Right ventricle myocardium superior (tissue), 1 donor: ENCODE data around the gene PACS1. TPM values are rescaled to one million over a fixed set of nuclear protein-coding genes. Genes with fewer than 3 reads are reported as not detected.
"Not testable (repeated sequence)": the region's sequence is repeated elsewhere in the genome, so short reads cannot be mapped to it uniquely, and the experiment has no call there.

ENCODE experiments used
- ATAC-seq: fragments of 200-7000 bp; cut with Tn5 transposase; one replicate; pipeline ENCODE4 v1.9.1; 2020; ENCODE audit warnings: mild to moderate bottlenecking; ENCODE audit not compliant: poor library complexity
- DNase-seq: peaks from one replicate; pipeline ENCODE4 v3.0.0-alpha.2; 2020
- intact Hi-C: fragments of 100-400 bp; cut with DNase I; formaldehyde crosslinking; loops from one replicate; pipeline ENCODE4 v1.11.2; 2022
- total RNA-seq: library from RNA; stranded (reverse); fragmentation: NEBNext Ultra II Directional; extraction: Animal tissue kit (Norgen Biotek cat#: 25700); gene quantifications from one replicate; pipeline ENCODE4 v1.2.1, GENCODE V29; 2021
- donor health status: DM: no; HTN: yes; CAD: no; lungs with severe emphysema.

PACS1 gene
- total RNA-seq, 1 donor from 2014 or later = 46.5 TPM

- DNase-seq (no peak), ATAC-seq (no peak)
- intact Hi-C loops = no loop called here
Observed at GRCh38 chr11:66090288-66090687, 20.2 kb downstream of the PACS1 start.

DNA sequence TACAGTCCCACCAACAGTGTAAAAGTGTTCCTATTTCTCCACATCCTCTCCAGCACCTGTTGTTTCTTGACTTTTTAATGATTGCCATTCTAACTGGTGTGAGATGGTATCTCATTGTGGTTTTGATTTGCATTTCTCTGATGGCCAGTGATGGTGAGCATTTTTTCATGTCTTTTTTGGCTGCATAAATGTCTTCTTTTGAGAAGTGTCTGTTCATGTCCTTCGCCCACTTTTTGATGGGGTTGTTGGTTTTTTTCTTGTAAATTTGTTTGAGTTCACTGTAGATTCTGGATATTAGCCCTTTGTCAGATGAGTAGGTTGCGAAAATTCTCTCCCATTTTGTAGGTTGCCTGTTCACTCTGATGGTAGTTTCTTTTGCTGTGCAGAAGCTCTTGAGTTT, 22.1 kb downstream of the PACS1 start:
- intact Hi-C loops, ATAC-seq, DNase-seq: not testable (repeated sequence)

DNA sequence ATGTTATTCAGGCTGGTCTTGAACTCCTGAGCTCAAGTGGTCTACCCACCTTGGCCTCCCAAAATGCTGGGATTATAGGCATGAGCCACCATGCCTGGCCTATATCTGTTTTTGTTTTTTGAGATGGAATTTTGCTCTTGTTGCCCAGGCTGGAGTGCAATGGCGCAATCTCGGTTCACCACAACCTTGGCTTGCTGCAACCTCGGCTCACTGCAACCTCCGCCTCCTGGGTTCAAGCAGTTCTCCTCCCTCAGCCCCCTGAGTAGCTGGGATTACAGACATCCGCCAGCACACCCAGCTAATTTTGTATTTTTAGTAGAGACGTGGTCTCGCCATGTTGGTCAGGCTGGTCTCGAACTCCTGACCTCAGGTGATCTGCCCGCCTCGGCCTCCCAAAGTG, 29.7 kb downstream of the PACS1 start:
- ATAC-seq, DNase-seq, intact Hi-C loops: not testable (repeated sequence)

GRCh38 chr11:66100272-66101065, 30.4 kb downstream of the PACS1 start:
- DNase-seq (peak; percentile 87), ATAC-seq (peak; percentile 95)
- intact Hi-C loops = no loop called here

DNA sequence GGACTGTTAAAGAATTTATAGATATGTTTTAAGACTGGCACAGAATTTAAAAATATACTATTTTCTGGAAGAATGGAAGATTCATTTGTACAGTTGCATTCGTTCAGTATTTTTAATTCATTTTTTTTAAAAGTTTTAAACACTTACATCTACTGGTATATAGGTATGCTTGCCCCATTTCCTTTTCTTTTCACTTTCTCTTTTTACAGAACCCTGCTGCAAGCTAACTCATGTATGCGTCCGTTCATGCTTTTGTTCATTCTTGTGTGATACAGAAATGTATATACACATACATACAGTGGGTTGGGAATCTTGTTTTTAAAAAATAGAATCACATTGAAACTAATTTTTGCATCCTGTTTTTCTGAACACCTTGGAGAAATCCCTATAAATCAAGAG, 31.0 kb downstream of the PACS1 start:
- ATAC-seq (no peak), DNase-seq (no peak)
- intact Hi-C loops = no loop called here

DNA sequence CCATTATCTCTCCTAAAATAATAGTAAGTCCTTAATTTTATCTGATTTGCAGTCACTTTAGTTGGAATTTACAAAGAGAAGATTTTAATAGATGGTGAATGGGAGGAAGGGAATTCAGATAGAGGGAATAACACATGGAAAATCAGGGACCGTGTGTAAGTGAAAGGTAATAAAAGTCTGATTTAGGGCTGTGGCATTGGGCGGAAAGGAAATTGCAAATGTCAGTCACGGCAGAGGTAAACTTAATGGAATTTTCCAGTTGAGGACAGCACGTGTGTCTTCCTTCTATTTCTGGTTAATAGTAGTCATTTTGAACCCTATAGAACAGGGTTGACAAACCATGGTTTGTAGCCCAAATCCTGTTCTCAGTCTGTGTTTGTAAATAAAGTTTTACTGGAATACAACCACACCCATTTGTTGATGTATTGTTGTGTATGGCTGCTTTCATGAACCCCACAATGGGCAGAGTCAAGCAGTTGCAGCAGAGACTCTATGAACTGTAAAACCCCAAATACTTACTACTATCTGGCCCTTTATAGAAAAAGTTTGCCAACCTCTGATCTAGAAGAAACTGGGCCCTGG, 34.1 kb downstream of the PACS1 start:
- intact Hi-C loops = no loop called here
- ATAC-seq = no peak
- no peak for DNase-seq

- ATAC-seq = no peak
Observed at GRCh38 chr11:66106786-66107599, 36.9 kb downstream of the PACS1 start.

DNA sequence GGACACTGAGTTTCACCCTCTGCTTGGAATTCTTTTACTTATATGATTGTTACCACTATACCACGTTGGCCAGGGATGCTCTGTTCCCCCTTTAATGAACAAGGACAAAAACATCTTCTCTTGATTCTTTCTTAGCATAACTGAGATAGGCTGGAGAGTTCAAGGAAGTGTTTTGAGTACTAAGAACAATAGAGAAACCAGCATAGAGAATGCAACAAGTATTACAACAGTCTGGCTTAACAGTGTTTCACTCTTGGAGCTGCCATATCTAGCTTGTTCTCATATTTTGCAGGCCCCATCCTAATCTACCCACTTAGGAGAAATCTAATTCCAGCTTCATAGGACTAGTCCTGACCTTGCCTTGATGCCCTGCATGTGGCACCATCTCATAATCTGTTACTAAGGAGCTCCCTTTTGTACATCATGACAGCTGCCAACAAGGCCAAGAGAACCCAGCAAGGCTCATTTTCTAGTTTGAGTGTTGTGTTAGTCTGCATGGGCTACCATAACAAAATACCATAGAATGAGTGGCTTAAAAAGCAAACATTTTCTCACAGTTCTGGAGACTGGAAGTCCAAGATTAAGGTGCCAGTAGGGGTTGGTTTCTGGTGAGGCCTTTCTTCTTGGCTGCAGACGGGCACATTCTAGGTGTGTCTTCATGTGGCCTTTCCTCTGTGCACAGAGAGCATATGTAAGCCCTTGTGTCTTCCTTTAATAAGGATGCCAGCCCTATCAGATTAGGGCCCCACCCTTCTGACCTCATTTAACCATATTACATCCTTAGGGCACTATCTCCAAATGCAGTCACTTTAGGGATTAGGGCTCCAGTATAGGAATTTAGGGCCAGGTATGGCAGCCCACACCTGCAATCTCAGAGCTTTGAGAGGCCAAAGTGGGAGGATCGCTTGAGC, 37.8 kb downstream of the PACS1 start:
- DNase-seq = no peak
- no peak for ATAC-seq
- intact Hi-C loops = no loop called here

More at GRCh38 chr11:66106786-66107599, 36.9 kb downstream of the PACS1 start:
- intact Hi-C loops = no loop called here
- no peak for DNase-seq

DNA sequence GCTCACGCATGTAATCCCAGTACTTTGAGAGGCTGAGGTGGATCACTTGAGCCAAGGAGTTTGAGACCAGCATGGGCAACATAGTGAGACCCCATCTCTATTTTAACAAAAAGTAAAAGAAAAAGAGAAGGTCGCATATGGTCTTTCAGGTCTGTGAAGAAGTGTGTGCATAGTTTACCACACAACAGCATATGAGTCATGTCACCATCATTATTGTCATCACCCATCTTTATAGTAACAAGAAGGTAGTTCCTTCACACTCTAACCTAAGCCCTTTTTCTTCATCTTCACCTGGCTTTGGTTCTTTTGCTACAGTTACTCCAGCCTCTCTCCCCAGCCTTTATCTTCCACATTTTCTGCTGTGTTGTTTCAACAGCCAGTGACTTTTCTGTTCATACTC, 39.2 kb downstream of the PACS1 start:
- intact Hi-C loops = no loop called here
- no peak for ATAC-seq
- no peak for DNase-seq

DNA sequence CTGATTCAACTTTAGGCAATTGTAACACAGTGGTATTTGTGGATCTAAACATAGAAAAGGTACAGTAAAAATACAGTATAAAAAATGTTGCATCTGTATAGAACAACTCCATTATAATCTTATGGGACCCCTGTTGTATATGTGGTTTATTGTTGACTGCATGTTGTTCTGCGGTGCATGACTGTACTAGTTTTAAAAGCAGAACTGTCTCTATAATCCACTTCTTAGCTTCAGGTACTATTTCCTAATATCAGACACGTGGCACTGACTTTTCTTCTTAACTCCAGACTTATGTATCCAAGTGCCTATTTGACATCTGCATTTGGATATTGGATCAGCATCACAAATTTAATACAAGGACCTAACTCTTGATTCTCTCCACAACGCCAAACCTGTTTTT, 41.1 kb downstream of the PACS1 start:
- DNase-seq = no peak
- intact Hi-C loops = no loop called here
- ATAC-seq = no peak

GRCh38 chr11:66112041-66112491, 42.0 kb downstream of the PACS1 start:
- intact Hi-C loops = no loop called here
- peak; percentile 26 for ATAC-seq
- DNase-seq = no peak

DNA sequence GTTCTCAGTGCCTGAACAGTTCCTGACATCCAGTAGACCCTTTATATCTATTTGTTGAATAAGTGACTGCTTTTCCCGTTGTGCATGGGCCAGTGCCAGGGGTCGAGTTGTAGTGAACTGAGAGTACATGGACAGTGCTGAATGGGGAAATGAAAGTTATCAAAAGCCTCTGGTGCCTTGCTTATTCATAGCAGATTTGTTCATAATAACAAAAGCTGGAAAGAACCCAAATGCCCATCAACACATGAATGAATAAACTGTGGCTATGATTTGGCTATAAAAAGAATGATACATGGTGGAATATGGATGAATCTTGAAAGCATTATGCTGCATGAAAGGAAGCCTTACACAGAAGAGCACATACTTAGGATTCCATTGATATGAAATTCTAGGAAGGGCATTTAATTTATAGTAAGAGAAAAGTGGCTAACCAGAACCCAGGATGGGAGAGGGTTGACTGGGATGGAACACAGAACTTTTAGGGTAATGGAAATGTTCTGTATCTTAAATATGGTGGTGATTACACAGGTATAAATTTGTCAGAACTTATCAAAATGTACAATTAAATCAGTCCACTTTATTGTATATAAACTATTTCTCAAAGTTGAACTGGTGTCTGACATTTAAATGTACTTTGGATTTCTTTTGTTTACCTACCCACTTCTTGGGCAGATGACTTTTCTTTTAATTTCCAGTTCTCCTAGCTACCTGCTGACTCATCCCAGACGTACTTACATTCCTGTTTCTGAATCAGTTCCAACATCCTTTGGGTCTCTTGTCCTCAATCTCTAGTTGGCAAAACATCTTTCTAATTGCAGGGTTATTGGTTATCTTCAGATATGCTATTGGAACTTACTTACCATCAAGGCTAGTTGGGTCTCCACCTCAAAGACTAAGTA, 42.8 kb downstream of the PACS1 start:
- ATAC-seq (peak; percentile 58), DNase-seq (peak; percentile 63)
- intact Hi-C loops = no loop called here

DNA sequence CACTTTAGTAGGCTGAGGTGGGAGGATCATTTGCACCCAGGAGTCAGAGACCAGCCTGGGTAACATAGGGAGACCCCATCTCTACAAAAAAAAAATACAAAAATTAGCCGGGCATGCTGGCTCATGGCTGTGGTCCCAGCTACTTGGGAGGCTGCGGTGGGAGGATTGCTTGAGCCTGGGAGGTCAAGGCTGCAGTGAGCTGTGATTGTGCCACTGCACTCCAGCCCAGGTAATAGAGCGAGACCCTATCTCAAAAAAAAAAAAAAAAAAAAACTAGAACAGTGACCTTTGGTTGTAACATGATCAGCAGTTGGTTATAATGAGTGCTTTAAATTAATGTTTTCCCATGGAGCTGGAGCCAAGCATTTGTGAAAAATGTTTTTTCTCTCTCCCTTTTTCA, 44.9 kb downstream of the PACS1 start:
- intact Hi-C loops, DNase-seq, ATAC-seq: not testable (repeated sequence)

DNA sequence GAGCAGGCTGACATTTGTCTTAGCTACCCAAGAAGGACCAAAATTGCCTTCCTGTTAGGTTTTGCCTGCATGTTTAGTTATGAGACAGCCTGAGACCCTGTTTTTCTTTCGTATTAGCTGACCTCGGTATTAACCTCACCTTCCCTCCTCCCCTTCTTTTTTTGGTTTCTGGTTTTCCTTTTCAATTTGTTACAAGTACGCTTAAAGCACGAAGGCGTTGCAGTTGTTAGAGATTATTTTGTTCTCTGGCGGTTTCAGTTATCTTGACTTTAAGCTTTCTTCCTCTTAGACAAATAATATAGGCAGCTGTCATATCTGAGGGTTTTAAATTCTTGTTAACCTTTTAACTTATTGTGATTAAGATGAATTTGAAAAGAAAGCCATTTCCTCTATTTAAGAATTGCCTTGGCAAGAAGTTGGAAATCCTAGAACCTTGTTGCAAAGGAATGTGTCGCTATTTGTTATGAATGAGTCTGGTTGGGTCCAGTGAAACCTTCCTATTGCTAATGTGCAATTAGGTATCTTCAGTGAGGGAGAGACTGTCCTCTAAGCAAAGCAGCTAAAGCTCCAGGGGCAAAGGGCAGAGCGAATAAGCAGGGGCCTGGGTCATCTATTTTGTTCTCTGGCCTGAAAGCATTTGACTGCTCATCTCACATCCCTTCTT, 45.7 kb downstream of the PACS1 start:
- no peak for ATAC-seq
- intact Hi-C loops = no loop called here

GRCh38 chr11:66116576-66117361, 46.7 kb downstream of the PACS1 start:
- ATAC-seq = no peak
- no peak for DNase-seq
- intact Hi-C loops = no loop called here

More for the DNA sequence above, 45.7 kb downstream of the PACS1 start:
- no peak for DNase-seq

DNA sequence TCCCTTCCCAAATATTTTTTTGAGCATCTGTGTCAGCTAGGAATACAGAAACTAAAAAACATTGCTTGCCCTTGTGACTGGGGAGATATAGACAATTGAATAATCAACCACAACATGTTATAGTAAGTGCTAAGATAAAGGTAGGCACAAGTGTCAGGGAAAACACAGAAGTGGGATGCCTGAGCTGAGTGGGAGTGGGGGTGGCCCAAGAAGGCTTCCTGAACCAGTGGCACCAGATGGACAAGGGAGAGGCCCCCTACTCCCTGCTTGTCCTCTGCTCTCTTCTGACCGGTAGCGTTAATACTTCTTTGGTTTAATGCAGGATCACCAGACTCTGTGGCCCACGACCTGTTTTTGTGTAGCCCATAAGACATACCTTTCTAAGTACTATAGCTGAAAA, 48.8 kb downstream of the PACS1 start:
- intact Hi-C loops = no loop called here
- DNase-seq (no peak), ATAC-seq (peak; percentile 33)
